ENCODE measurements around the gene WFDC1. TPM values are rescaled to one million over a fixed set of nuclear protein-coding genes. Genes with fewer than 3 reads are reported as not detected.

The WFDC1 gene
- total RNA-seq, 2 experiments from 2014 or later = not detected

DNA sequence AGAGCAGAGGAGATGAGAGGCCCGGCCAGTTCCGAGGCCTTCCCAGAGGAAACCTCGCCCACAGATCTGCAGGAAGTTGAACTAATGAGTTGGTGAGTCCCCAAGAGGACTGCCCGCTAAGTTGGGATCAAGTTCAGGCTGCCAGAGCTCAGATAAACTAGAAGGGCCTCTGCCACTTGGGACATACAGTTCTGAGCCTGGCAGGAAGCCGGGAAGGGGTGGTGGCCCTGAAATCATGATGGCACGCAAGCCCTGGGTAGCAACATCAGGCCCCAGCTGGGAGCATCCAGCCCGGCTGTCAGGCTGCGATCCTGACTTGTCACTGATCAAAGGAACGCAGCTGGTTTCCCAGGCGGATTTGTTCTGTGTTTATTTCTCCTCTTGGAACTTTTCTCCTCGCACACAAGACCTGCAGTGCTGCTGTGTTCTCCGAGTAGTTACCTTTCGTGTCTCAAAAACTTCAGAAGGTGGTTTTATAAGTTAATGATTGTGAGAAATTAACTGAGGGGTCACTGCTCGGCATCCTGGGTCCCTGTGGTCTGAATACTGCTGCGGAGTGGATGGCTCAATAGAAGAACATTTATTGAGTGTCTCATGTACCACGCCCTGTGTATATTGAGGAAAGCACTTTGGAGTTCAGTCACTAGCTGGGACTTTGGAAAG, 8.0 kb upstream of the WFDC1 start:
- CTCF ChIA-PET (ENCODE audit: unreplicated experiment) = no interaction called here
- POLR2A ChIA-PET = no interaction called here

GRCh38 chr16:84288902-84289301, 5.8 kb upstream of the WFDC1 start:
- Histone ChIP-seq H2AFZ (ENCODE audit: low read length) (no peak overlapping the region), H3K36me3 (ENCODE audit: insufficient read depth, low read length) (no peaks in the 10 kb centered on the region), H3K79me2 (ENCODE audit: insufficient read depth, low read depth, low read length) (no peaks in the 10 kb centered on the region), H3K9me2 (ENCODE audit: insufficient read depth, low read length) (no peaks in the 10 kb centered on the region), H3K4me3 (ENCODE audit: low read depth, low read length, poor library complexity, severe bottlenecking) (no peak overlapping the region), H3K9me3 (ENCODE audit: low read length) (no peaks in the 10 kb centered on the region), H3K27ac (ENCODE audit: low read depth, low read length, poor library complexity, severe bottlenecking) (no peak overlapping the region), H3K4me2 (ENCODE audit: low read length) (no peak overlapping the region), H4K20me1 (ENCODE audit: insufficient read depth, low read length) (no peaks in the 10 kb centered on the region), H3K4me1 (ENCODE audit: insufficient read depth, low read length, poor library complexity, severe bottlenecking) (no peaks in the 10 kb centered on the region)
- POLR2A ChIA-PET = no interaction called here
- TF ChIP-seq EZH2phosphoT487 (IDR thresholded peaks at IDR 0.05; ENCODE audit: borderline replicate concordance, low read depth, low read length) = no peak
- TF ChIP-seq, protein P1, sequence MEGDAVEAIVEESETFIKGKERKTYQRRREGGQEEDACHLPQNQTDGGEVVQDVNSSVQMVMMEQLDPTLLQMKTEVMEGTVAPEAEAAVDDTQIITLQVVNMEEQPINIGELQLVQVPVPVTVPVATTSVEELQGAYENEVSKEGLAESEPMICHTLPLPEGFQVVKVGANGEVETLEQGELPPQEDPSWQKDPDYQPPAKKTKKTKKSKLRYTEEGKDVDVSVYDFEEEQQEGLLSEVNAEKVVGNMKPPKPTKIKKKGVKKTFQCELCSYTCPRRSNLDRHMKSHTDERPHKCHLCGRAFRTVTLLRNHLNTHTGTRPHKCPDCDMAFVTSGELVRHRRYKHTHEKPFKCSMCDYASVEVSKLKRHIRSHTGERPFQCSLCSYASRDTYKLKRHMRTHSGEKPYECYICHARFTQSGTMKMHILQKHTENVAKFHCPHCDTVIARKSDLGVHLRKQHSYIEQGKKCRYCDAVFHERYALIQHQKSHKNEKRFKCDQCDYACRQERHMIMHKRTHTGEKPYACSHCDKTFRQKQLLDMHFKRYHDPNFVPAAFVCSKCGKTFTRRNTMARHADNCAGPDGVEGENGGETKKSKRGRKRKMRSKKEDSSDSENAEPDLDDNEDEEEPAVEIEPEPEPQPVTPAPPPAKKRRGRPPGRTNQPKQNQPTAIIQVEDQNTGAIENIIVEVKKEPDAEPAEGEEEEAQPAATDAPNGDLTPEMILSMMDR (conservative IDR thresholded peaks at IDR 0.05; ENCODE audit: low read length) = no peak
- CTCF ChIA-PET (ENCODE audit: unreplicated experiment) = interaction anchor here (0.6 kb wide), 1 partner anchor 201 kb away, joined by 3 read pairs; no protein-coding TSS in a partner anchor
- no TSS peak for BruUV-seq (replicated peaks)
- no peak for DNase-seq (ENCODE audit: low spot score)
- intact Hi-C loops (cut with micrococcal nuclease; ENCODE audit: unreplicated experiment) = no loop called here

More for the DNA sequence above, 8.0 kb upstream of the WFDC1 start:
- no peak overlapping the region for H3K4me2 ChIP-seq (ENCODE audit: low read length)
- DNase-seq (ENCODE audit: low spot score) = no peak
- no peaks in the 10 kb centered on the region for H3K9me3 ChIP-seq (ENCODE audit: low read length)
- TF ChIP-seq, protein P1 (conservative IDR thresholded peaks at IDR 0.05; ENCODE audit: low read length) = no peak
- no peak for TF ChIP-seq EZH2phosphoT487 (IDR thresholded peaks at IDR 0.05; ENCODE audit: borderline replicate concordance, low read depth, low read length)
- H2AFZ ChIP-seq (ENCODE audit: low read length) = no peak overlapping the region
- H3K9me2 ChIP-seq (ENCODE audit: insufficient read depth, low read length) = no peaks in the 10 kb centered on the region
- no TSS peak for BruUV-seq (replicated peaks)
- no peaks in the 10 kb centered on the region for H3K4me1 ChIP-seq (ENCODE audit: insufficient read depth, low read length, poor library complexity, severe bottlenecking)
- H3K79me2 ChIP-seq (ENCODE audit: insufficient read depth, low read depth, low read length) = no peaks in the 10 kb centered on the region
- no peaks in the 10 kb centered on the region for H3K36me3 ChIP-seq (ENCODE audit: insufficient read depth, low read length)
- intact Hi-C loops (cut with micrococcal nuclease; ENCODE audit: unreplicated experiment) = no loop called here
- no peak overlapping the region for H3K27ac ChIP-seq (ENCODE audit: low read depth, low read length, poor library complexity, severe bottlenecking)
- H3K4me3 ChIP-seq (ENCODE audit: low read depth, low read length, poor library complexity, severe bottlenecking) = no peak overlapping the region
- no peaks in the 10 kb centered on the region for H4K20me1 ChIP-seq (ENCODE audit: insufficient read depth, low read length)

DNA sequence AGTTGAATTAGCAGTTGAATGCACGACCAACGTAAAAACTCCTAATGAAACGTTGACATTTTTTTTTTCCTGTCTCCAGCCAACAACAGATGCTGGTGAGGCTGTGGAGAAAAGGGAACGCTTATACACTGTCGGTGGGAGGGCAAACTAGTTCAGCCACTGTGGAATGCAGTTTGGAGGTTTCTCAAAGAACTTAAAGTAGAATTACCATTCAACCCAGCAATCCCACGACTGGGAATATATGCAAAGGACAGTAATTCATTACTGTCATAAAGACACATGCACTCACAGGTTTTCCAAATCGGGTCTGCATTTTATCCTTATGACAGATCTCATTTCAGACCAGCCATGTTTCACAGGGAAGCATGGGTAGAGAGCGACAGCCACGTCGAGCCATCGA, 3.5 kb upstream of the WFDC1 start:
- Histone ChIP-seq H2AFZ (ENCODE audit: low read length) (no peak overlapping the region), H3K36me3 (ENCODE audit: insufficient read depth, low read length) (no peaks in the 10 kb centered on the region), H3K9me2 (ENCODE audit: insufficient read depth, low read length) (no peaks in the 10 kb centered on the region), H3K27ac (ENCODE audit: low read depth, low read length, poor library complexity, severe bottlenecking) (no peak overlapping the region), H4K20me1 (ENCODE audit: insufficient read depth, low read length) (no peaks in the 10 kb centered on the region), H3K4me2 (ENCODE audit: low read length) (no peak overlapping the region), H3K9me3 (ENCODE audit: low read length) (no peaks in the 10 kb centered on the region), H3K4me3 (ENCODE audit: low read depth, low read length, poor library complexity, severe bottlenecking) (no peak overlapping the region), H3K79me2 (ENCODE audit: insufficient read depth, low read depth, low read length) (no peaks in the 10 kb centered on the region), H3K4me1 (ENCODE audit: insufficient read depth, low read length, poor library complexity, severe bottlenecking) (no peaks in the 10 kb centered on the region)
- no peak for DNase-seq (ENCODE audit: low spot score)
- no TSS peak for BruUV-seq (replicated peaks)
- CTCF ChIA-PET (ENCODE audit: unreplicated experiment) = no interaction called here
- no peak for TF ChIP-seq EZH2phosphoT487 (IDR thresholded peaks at IDR 0.05; ENCODE audit: borderline replicate concordance, low read depth, low read length)
- TF ChIP-seq, protein P1 (conservative IDR thresholded peaks at IDR 0.05; ENCODE audit: low read length) = no peak
- POLR2A ChIA-PET = no interaction called here
- intact Hi-C loops (cut with micrococcal nuclease; ENCODE audit: unreplicated experiment) = no loop called here

All from OCI-LY7 (cell line).